Loucy (cell line): Measurements from ENCODE around the gene NEDD4L.

ENCODE experiments used
- CTCF ChIP-seq: fragments of 200-600 bp; sonication (generic); conservative IDR thresholded peaks from 2 replicates; pipeline ENCODE4 v1.5.1; 2014; ENCODE audit warnings: mild to moderate bottlenecking, antibody characterized with exemption, low read length
- EZH2phosphoT487 ChIP-seq: fragments of 200-600 bp; IDR thresholded peaks from 2 replicates; pipeline ENCODE4 v1.6.1; 2018; ENCODE audit warnings: antibody characterized with exemption, mild to moderate bottlenecking, moderate library complexity, borderline replicate concordance

GRCh38 chr18:58396966-58397365, 352.9 kb downstream of the NEDD4L start:
- TF ChIP-seq CTCF (no peak), EZH2phosphoT487 (no peak)
